Measurements from ENCODE around the gene SLC22A4.

GRCh38 chr5:132297211-132297940 lies 3.2 kb downstream of the SLC22A4 start:
- TF ChIP-seq CTCF (IDR thresholded peaks at IDR 0.05), result no peak
- no peak for TF ChIP-seq POLR2A (IDR thresholded peaks at IDR 0.05)
